GM12872 (cell line): ENCODE measurements around the gene KIF20B.

Source experiments
- CTCF ChIP-seq: IDR thresholded peaks from 3 replicates; pipeline ENCODE4 v1.5.1; 2011; ENCODE audit warnings: low read depth, mild to moderate bottlenecking, low read length, moderate library complexity; ENCODE audit not compliant: insufficient read depth

KIF20B gene

GRCh38 chr10:89701242-89702120 is at the start of gene KIF20B:
TSS of gene KIF20B (plus strand) at chr10:89701590. CDS start at chr10:89705295, 3,705 bp downstream.
- TF ChIP-seq CTCF: no peak

GRCh38 chr10:89651916-89652573 is 49.3 kb upstream of the KIF20B start:
- no peak for TF ChIP-seq CTCF

- no peak for TF ChIP-seq CTCF
Measured at GRCh38 chr10:89652806-89653370, 48.5 kb upstream of the KIF20B start.

- TF ChIP-seq CTCF: no peak
Measured at GRCh38 chr10:89653410-89653869, 48.0 kb upstream of the KIF20B start.

- no peak for TF ChIP-seq CTCF
Measured at GRCh38 chr10:89655722-89656121, 45.7 kb upstream of the KIF20B start.

- TF ChIP-seq CTCF: no peak
Measured at GRCh38 chr10:89657302-89657701, 44.1 kb upstream of the KIF20B start.
